T-helper 9 cell (primary cell): Measurements from ENCODE around the gene ZDHHC1.

Experiments
- DNase-seq: peaks from one replicate; pipeline ENCODE4 v3.0.0-alpha.2; 2020

ZDHHC1 gene

DNA sequence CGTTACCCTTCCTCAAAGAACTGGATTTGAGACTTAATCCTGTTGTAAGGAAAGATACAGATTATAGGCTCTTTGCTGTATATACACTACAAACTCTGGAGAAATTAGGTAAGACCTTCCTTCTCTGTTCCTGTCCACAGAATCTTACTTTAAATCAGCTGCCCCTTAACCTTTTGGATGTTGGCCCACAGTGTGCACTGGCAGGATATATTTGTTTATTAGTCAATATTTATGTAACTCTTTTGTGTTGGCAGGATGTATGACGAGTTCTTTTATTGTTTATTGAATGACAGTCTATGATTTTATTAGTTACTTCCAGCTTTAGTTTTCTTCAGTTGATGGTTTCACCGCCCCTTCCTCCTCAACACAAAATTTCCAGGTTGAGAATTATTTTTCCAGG lies 69.9 kb downstream of the ZDHHC1 start:
- DNase-seq = no peak

DNA sequence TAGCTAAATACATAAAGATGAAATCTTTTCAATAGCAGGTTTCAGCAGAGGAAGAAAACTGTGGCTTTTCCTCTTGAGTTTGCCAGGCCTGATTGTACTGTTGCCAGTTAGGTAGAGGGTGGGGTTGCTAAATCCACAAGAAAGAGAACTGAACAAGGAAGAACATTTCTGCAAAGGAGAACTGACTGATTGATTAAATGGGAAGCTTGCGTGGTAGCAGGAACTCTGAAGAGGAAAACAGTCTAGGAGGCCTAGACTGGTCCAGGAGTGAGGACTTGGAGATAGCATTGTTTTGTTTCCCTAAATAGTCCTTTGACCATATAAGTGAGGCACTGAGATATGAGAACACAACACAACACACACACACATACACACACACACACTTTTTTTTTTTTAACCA lies 70.9 kb downstream of the ZDHHC1 start:
- no peak for DNase-seq
